Measurements from ENCODE around the gene NUDT8.
"Not testable (repeated sequence)": the region's sequence is repeated elsewhere in the genome, so short reads cannot be mapped to it uniquely, and the experiment has no call there.

Gene NUDT8

DNA sequence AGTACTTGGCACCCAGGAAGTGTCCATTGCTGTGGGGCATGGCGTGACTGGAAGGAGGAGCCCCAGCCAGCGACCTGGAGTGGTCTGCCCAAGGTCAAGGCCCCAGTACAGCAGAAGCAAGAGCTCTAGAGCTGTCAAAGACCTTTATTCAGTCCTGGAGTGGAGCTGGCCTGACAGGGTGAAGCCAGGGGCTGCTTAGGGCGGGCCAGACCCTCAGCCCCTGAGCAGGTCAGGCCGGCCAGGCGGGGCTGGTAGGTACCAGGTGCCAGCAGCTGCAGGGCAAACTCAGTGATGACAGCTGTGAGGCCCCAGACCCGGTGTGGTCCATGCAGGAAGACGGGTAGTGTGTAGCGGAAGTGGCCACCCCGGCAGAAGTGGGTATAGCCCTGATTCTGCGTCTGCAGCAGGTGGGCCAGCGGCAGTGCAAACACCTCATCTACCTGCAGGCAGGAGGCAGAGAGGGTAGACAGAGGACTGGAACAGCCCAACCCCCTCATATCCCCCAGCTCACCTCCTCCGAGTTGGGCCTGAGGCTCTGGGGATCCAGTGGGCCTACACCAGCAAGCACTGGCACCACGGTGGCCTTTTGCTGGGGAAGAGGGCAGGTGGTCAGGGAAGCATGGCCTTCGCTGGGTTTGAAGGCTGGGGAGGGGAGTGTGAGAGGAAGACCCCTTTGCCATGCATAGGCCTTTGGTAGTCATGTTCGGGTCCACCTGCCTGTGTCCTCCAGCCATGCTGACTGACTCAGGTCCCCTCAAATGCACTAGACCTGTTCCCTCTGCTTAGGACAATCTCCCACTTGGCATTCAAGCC lies 1.7 kb downstream of the NUDT8 start:
- no peak for DNase-seq (ENCODE audit: low spot score)

DNA sequence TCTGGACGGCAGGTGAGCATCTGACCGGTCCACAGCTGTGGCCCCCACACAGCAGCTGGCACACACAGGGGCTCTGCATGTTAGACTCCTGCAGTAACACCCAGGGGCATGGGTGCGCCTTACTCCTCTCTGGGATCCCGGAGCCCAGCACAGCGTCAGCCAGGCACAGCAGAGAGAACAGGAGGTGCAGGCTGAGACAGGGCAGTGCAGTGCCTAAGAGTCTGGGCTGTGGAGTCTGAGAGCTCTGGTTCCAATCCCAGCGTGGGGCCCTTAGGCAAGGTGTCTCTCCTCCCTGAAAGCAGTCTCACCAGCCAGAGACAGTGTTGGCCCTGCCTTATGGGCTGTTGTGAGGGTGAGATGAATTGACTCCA lies 2.3 kb downstream of the NUDT8 start:
- no peak for DNase-seq (ENCODE audit: low spot score)

DNA sequence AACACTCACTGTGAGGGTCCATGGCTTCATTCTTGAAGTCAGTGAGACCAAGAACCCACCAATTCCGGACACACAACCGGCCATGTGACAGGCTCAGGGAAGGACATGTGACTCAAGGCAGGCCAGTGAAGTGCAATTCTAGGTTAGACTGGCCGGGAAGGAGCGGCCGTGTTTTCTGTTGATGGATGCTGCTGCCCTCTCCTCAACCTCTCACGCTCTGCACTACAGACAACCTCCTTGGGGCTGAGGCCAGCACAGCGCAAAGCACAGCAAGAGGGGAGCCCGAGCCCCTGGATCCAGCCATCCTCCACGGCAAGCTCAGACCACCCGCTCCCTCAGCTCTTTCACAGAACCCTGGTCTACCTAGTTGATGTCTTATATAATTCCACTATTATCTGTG lies 2.8 kb downstream of the NUDT8 start:
- DNase-seq (ENCODE audit: low spot score): no peak

DNA sequence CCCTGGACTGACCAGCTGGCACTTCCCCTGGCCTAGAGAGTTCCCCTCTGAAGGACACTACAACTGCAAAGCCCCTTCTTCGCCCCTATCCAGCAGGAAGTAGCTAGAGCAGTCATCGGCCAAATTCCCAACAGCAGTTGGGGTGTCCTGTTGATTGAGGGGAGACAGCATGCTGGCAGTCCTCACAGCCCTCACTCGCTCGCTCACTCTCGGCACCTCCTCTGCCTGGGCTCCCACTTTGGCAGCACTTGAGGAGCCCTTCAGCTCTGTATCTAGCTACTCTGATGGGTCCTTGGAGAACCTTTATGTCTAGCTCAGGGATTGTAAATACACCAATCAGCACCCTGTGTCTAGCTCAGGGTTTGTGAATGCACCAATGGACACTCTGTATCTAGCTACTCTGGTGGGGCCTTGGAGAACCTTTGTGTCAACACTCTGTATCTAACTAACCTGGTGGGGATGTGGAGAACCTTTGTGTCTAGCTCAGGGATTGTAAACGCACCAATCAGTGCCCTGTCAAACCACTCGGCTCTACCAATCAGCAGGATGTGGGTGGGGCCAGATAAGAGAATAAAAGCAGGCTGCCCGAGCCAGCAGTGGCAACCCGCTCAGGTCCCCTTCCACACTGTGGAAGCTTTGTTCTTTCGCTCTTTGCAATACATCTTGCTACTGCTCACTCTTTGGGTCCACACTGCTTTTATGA lies 3.5 kb downstream of the NUDT8 start:
- not testable (repeated sequence) for DNase-seq (ENCODE audit: low spot score)

DNA sequence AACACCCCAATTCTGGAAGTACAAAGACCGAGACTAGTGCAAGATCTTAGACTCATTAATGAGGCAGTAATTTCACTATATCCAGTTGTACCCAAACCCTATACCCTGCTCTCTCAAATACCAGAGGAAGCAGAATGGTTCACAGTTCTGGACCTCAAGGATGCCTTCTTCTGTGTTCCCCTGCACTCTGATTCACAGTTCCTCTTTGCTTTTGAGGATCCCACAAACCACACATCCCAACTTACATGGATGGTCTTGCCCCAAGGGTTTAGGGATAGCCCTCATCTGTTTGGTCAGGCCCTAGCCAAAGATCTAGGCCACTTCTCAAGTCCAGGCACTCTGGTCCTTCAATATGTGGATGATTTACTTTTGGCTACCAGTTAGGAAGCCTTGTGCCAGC lies 5.9 kb downstream of the NUDT8 start:
- DNase-seq (ENCODE audit: low spot score): not testable (repeated sequence)

DNA sequence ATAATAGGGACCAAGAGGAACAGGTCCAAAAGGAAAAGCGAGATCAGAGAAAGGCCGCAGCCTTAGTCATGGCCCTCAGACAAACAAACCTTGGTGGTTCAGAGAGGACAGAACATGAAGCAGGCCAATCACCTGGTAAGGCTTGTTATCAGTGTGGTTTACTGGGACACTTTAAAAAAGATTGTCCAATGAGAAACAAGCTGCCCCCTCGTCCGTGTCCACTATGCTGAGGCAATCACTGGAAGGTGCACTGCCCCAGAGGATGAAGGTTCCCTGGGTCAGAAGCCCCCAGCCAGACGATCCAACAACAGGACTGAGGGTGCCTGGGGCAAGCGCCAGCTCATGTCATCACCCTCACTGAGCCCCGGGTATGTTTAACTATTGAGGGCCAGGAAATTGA lies 6.8 kb downstream of the NUDT8 start:
- not testable (repeated sequence) for DNase-seq (ENCODE audit: low spot score)

DNA sequence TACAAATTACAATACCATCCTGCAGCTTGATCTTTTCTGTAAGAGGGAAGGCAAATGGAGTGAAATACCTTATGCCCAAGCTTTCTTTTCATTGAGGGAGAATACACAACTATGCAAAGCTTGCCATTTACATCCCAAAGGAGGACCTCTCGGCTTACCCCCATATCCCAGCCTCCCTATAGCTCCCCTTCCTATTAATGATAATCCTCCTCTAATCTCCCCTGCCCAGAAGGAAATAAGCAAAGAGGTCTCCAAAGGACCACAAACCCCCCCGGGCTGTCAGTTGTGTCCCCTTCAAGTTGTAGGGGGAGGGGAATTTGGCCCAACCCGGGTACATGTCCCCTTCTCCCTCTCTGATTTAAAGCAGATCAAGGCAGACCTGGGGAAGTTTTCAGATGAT lies 7.8 kb downstream of the NUDT8 start:
- DNase-seq (ENCODE audit: low spot score): not testable (repeated sequence)

DNA sequence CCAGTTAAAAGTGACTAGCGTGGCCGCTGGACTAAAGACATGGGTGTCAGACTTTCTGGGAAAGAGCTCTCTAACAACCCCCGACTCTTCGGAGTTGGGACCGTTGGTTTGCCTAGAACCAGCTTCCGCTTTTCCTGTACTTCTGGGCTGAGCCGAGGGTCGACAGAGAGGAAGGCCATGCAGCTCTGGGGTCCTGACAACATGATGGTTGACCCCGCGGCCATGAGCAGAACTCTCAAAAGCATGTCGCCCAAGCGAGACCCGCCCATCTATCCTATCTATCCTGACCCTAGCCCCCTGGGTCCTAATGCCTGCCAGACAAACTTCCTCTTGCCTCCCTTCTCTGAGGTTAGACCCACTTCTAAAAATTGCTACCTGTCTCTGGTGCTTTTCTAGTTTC lies 9.1 kb downstream of the NUDT8 start:
- DNase-seq (ENCODE audit: low spot score): not testable (repeated sequence)

DNA sequence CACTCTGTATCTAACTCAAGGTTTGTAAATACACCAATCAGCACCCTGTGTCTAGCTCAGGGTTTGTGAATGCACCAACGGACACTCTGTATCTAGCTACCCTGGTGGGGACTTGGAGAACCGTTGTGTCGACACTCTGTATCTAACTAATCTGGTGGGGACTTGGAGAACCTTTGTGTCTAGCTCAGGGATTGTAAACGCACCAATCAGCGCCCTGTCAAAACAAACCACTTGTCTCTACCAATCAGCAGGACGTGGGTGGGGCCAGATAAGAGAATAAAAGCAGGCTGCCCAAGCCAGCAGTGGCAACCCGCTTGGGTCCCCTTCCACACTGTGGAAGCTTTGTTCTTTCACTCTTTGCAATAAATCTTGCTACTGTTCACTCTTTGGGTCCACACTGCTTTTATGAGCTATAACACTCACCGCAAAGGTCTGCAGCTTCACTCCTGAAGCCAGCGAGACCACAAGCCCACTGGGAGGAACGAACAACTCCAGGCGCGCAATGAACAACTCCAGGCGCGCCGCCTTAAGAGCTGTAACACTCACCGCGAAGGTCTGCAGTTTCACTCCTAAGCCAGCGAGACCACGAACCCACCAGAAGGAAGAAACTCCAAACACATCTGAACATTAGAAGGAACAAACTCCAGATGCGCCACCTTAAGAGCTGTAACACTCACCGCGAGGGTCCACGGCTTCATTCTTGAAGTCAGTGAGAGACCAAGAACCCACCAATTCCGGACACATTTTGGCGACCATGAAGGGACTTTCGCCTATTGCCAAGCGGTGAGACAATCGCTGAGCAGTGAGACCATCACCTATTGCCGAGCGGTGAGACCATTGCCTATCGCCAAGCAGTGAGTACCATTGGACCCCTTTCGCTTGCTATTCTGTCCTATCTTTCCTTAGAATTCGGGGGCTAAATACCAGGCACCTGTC lies 9.8 kb downstream of the NUDT8 start:
- not testable (repeated sequence) for DNase-seq (ENCODE audit: low spot score)

DNA sequence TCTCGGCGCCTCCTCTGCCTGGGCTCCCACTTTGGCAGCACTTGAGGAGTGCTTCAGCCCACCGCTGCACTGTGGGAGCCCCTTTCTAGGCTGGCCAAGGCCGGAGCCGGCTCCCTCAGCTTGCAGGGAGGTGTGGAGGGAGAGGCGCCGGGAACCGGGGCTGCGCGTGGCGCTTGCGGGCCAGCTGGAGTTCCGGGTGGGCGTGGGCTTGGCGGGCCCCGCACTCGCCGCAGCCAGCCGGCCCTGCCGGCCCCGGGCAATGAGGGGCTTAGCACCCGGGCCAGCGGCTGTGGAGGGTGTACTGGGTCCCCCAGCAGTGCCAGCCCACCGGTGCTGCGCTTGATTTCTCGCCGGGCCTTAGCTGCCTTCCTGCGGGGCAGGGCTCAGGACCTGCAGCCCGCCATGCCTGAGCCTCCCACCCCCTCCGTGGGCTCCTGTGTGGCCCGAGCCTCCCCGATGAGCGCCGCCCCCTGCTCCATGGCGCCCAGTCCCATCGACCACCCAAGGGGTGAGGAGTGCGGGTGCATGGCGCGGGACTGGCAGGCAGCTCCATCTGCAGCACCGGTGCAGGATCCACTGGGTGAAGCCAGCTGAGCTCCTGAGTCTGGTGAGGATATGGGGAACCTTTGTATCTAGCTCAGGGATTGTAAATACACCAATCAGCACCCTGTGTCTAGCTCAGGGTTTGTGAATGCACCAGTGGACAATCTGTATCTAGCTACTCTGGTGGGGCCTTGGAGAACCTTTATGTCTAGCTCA lies 10.7 kb downstream of the NUDT8 start:
- not testable (repeated sequence) for DNase-seq (ENCODE audit: low spot score)

DNA sequence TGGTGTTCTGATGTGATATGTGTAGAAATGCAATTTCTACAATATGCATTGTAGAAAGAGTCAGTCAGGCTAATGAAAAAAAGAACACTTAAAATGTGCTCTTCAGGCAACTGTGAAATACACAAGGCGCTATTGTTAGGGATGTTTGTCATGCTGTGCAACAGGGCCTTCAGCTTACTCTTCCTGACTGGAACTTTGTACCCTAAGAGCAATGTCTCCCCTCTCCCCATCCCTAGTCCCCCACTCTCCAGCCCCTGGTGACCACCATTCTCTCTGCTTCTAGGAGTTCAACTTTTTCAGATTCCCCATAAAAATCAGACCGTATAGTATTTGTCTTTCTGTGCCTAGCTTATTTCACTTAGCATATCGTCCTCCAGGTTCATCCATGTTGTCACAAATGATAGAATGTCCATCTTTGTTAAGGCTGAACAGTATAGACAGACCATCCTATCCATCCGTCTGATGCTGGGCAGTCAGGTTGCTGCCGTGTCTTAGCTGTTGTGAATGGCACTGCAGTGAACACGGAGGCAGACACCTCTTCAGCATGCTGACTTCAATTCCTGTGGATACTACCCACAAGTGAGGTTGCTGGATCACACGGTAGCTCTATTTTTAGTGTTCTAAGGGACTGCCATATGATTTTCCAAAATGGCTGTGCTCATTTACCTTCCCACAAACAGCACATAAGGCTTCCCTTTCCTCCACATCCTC lies 12.3 kb downstream of the NUDT8 start:
- no peak for DNase-seq (ENCODE audit: low spot score)

DNA sequence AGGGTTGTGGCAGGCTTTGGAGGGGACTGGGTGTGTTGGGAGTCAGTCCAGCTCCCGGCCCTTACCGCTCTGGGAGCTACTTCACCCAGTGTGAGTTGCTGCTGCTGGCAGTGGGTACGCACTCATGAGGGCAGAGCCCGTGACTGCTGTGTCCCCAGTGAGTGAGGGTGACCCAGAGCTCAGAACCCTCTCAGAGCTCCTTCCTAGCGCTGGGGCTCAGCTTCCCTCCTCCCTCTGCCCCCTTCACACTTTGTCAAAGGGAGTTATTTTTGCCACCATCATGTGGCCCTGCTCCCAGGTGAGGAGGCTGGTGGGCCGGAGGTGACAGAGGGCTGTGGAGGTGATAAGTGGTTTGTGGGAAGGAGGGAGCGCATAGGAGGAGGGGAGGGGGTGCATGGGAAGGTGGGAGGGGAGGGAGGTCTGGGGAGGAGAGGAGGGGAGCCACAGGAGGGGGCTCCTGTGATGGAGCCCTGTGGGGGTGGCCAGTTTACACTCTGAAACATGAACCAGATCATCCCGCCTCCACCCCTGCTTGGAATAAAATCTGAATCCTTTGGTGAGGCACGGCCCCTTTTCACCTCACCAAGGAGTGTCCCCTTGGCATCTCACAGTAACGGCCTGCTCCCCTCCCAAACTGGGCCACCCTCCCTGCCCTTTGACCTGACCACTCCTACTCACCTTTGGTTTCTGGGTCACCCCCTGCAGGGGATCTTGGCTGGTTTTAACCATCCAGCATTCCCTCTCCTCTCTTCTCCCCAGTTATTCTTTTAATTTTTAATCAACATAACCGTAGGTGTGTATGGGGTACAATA lies 13.1 kb downstream of the NUDT8 start:
- DNase-seq (ENCODE audit: low spot score): no peak

DNA sequence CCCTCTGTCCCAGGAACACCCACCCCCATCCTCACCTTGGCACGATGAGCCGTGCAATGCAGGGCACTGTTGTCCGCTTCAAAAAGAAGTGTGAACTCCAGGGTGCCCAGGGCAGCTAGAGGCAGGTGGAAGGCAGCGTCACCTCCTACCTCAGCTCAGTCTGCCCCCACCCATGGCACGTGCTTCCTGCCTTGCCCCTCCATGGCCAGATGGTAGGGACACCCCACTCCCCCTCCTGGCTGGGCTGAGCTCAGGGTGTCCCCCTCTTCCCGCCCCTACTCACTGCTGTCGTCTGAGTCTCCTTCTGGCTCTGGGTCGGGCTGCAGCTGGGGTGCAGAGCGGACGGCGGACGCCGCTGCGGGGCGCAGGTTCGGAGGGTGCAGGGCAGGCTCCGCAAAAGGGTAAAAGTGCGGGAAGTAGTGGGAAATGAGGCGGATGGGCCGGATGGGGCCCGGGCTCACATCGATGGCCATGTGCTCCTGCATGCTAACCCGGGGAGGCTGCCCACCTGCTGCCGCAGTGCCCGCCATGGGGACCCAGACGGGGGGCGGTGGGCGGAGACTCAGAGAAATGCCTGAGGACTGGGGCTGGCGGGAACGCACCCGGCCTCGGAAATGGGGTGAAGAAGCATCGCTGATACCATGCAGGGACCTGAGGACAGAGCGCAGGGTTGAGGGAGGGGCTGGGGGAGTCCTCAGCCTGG lies 13.9 kb downstream of the NUDT8 start:
- DNase-seq (ENCODE audit: low spot score): no peak

DNA sequence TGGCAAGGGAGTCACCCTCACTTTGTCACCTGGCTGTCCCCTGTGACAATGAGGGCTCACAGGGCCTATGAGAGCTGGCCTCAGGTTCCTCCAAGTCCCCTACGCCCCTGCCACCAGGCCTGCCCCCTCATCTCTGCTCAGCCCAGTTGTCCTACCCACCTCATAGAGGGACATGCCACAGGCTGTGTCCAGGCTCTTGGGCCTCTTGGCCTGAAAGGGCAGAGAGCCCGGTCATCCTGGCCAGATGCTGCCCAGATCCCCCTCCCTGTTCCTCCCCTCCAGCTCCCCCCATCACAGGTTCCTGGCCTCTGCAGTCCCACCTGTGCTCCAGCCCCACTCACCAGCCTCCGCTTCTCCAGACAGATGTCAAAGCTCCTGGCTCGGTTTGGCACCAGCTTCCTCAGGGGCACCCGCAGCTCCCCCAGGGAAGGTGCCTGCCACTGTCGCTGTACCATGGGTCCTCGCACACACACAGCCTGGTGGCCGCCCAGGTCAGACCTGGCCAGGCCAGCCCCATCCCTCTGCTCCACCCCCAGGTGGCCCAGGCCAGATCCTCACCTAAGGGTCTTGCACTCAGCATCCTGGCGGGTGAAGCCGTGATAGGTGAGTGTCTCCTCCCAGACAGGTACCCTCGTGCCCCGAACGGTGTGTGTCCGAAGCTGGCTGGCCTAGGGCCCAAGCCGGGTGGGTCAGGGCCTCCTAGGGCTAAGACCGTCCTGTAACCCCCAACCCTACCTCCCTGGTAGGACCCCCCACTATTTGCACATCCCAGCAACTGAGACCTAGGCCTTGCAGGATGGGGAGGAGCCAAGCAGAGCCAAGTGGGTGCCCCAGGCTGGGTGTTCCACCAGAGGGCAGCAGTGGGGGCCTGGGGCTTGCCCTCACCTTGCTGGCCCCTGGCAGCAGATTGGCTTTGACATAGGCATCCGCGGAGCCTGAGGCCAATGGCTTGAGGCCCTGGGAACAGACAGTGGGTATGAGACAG lies 14.7 kb downstream of the NUDT8 start:
- DNase-seq (ENCODE audit: low spot score): no peak

DNA sequence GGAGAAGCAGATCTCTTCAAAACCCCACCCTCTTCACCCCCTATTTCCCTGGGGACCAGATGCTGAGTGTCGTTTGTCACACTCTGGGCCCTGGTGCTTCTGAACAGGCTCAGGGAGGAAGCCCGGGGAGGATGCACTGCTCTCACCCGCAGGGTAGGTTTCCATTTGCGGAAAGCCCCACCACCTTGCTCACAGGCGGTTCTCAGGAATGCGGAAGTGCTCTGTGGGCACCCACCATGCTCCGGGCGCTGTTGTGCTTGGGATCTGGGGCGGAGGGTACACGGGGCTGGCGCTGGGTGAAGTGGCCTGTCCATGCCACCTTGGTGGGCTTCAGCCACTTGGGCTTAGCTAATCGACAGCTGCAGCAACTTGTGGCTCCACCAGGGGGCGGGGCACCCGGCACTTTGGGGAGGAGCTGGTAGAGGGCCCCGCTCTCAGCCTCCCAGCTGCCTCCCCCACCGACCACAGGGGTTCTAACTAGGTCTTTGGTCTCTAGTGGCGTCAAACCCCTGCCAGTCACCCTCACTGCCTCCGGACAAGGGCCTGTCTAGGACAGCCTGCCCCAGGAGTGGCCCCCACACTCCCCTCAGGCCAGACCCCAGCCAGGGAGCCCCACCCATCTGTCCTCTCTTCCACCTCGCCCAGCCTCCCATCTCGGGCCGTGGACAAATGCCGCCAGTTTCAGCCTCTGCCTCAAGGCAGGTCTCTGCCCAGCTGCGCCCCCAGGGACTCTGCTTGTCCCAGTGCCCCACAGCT lies 15.6 kb downstream of the NUDT8 start:
- no peak for DNase-seq (ENCODE audit: low spot score)

DNA sequence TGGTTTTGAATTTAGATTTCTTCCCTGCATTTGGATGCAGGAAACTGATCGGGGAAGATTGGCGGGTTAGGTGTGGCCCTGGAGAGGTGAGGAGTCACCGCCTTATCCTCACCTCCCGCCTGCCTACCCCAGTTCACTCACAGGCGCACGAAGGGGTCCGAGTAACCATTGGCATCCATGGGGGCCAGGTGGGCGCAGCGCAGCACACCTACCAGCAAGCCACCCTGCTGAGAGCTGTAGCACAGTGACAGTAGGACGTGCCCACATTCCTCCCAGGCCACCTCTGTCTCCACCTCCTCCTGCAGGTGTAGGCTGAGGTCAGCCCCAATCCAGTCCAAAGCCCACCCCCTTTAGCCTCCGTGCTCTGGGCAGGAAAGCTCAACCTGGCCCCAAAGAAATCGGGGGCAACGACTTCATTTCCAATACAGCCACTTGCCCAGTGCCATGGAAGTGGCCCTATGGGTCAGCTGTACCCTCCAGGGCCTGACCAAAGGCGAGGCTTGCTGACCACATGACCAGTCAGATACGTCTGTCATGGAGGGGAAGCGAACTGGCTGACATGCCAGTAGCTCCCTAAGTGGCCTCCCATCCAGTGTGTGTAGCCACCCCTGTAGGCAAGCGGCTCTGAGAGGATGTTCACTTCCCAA lies 16.3 kb downstream of the NUDT8 start:
- DNase-seq (ENCODE audit: low spot score): no peak

DNA sequence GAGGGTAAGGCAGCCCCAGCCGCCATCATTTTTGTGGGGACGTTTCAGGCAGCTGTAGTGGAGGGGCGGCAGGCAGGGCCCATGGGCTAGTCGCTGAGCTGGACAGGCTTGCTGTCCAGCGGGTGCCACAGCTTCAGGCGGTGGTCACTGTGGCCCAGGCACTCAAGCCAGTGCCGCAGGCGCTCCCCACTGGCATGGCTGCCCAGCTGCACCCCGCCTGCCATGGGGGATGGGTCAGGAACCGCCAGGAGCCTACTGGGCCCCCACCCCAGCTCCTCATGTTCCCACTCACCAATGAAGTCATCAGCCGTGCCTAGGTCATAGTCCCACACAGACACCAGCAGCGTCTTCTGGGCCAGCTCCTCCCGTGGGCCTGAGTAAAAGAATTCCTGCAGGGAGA lies 17.0 kb downstream of the NUDT8 start:
- no peak for DNase-seq (ENCODE audit: low spot score)

Data from Ammon's horn (tissue), 1 donor.